ENCODE data around the gene FHOD3. TPM values are rescaled to one million over a fixed set of nuclear protein-coding genes. Genes with fewer than 3 reads are reported as not detected.

The FHOD3 gene
- total and polyA plus RNA-seq, 2 of the 13 experiments (the other 11 are each of a cell fraction or from before 2014, with no cell fraction given) = 0.07 TPM; not detected in 1

GRCh38 chr18:36811955-36812354, 514.4 kb downstream of the FHOD3 start:
- CTCF ChIA-PET (ENCODE audit: low intra/inter-chr PET ratio, low total read pairs) = no interaction called here
- no peak for TF ChIP-seq ZNF282 (IDR thresholded peaks at IDR 0.05; ENCODE audit: partially characterized antibody)
- TF ChIP-seq ZSCAN20 (CRISPR knock-in tag; IDR thresholded peaks at IDR 0.05; ENCODE audit: borderline replicate concordance) = no peak
- TF ChIP-seq CEBPB (IDR thresholded peaks at IDR 0.05; ENCODE audit: borderline replicate concordance, low read depth, low read length) = no peak
- TF ChIP-seq XRCC5 (optimal IDR thresholded peaks at IDR 0.05; ENCODE audit: low read length) = no peak
- no peak for TF ChIP-seq ZNF773 (CRISPR knock-in tag; IDR thresholded peaks at IDR 0.05; ENCODE audit: borderline replicate concordance)
- no peak for TF ChIP-seq ARHGAP35 (CRISPR knock-in tag; IDR thresholded peaks at IDR 0.05; ENCODE audit: borderline replicate concordance)
- TF ChIP-seq ZNF276 (CRISPR knock-in tag; IDR thresholded peaks at IDR 0.05; ENCODE audit: low read depth) = no peak
- no peak for TF ChIP-seq ZNF33B (CRISPR knock-in tag; IDR thresholded peaks at IDR 0.05)
- TF ChIP-seq HOXD1 (CRISPR knock-in tag; IDR thresholded peaks at IDR 0.05) = no peak
- no peak for TF ChIP-seq CBFB (CRISPR knock-in tag; IDR thresholded peaks at IDR 0.05)
- TF ChIP-seq FOSL1 (CRISPR knock-in tag; IDR thresholded peaks at IDR 0.05; ENCODE audit: borderline replicate concordance) = no peak
- TF ChIP-seq PHF5A (CRISPR knock-in tag; IDR thresholded peaks at IDR 0.05; ENCODE audit: low read depth, unreplicated experiment) = no peak
- no peak for TF ChIP-seq DZIP1 (CRISPR knock-in tag; IDR thresholded peaks at IDR 0.05)
- no peak for TF ChIP-seq MATR3 (CRISPR knock-in tag; IDR thresholded peaks at IDR 0.05)
- TF ChIP-seq ZFAT (CRISPR knock-in tag; conservative IDR thresholded peaks at IDR 0.05) = no peak
- TF ChIP-seq ZNF766 (CRISPR knock-in tag; IDR thresholded peaks at IDR 0.05; ENCODE audit: borderline replicate concordance) = no peak
- TF ChIP-seq MEIS1 (CRISPR knock-in tag; IDR thresholded peaks at IDR 0.05; ENCODE audit: borderline replicate concordance) = no peak
- TF ChIP-seq BRF2 (CRISPR knock-in tag; IDR thresholded peaks at IDR 0.05) = no peak
- no peak for TF ChIP-seq PAF1 (CRISPR knock-in tag; IDR thresholded peaks at IDR 0.05)
- no peak for FAIRE-seq

More at GRCh38 chr18:36811955-36812354, 514.4 kb downstream of the FHOD3 start:
- no TSS peak for BruUV-seq (replicated peaks)
- Histone ChIP-seq H4K20me1 (ENCODE audit: insufficient read depth, low read length) (peaks cover 7% of the 10 kb centered on the region), H3K27me3 (ENCODE audit: control insufficient read depth in 1 of 2, insufficient read depth in 2 of 2, low read length in 2 of 2) (no peaks in the 10 kb centered on the region), H3K79me2 (ENCODE audit: insufficient read depth, low read length) (no peaks in the 10 kb centered on the region), H3K36me3 (replicated peaks in 1 of 2; ENCODE audit: control insufficient read depth in 1 of 2, insufficient read depth in 2 of 2, low read length in 2 of 2) (peaks cover 2 to 53% of the 10 kb centered on the region in 2 experiments; a peak in 4 of 5 replicates), H3K9me3 (ENCODE audit: low read length) (no peaks in the 10 kb centered on the region), H3K4me3 (replicated peaks in 1 of 3; ENCODE audit: insufficient read depth in 1 of 3, low read depth in 2 of 3, low read length in 3 of 3) (no peak overlapping the region), H3K4me1 (ENCODE audit: insufficient read depth, low read length) (no peaks in the 10 kb centered on the region), H2AFZ (ENCODE audit: low read length) (no peak overlapping the region), H3K27ac (ENCODE audit: extremely low read length, insufficient read depth, low read length) (no peak overlapping the region), H3K4me2 (ENCODE audit: low read depth, low read length) (no peak overlapping the region), H3K9ac (ENCODE audit: insufficient read depth, low read depth, low read length) (no peak overlapping the region)
- POLR2A ChIA-PET = no interaction called here
- in situ Hi-C loops (cut with HindIII; ENCODE audit: extremely low pct_ligation_motif_present, low pct_unique_long_range_greater_than_20kb) = no loop called here
- ATAC-seq = no peak
- intact Hi-C loops (cut with micrococcal nuclease; ENCODE audit: unreplicated experiment) = no loop called here
- no peak for DNase-seq (ENCODE audit: low spot score)

Measured in HepG2 (cell line).